HEK293 (cell line): ENCODE data around the gene YY1AP1.

Experiments
- EGR2 ChIP-seq: fragments of 450-650 bp; formaldehyde crosslinking; IDR thresholded peaks from 2 replicates; pipeline ENCODE4 v1.5.1; 2016; ENCODE audit warnings: low read depth, missing biosample characterization, missing genetic modification characterization
- INSM2 ChIP-seq: fragments of 450-650 bp; formaldehyde crosslinking; IDR thresholded peaks from 2 replicates; pipeline ENCODE4 v1.5.1; 2016; ENCODE audit warnings: missing biosample characterization, missing genetic modification characterization
- KLF1 ChIP-seq: fragments of 450-650 bp; formaldehyde crosslinking; IDR thresholded peaks from 2 replicates; pipeline ENCODE4 v1.5.1; 2016; ENCODE audit warnings: missing biosample characterization, missing genetic modification characterization
- KLF8 ChIP-seq: fragments of 450-650 bp; formaldehyde crosslinking; IDR thresholded peaks from 2 replicates; pipeline ENCODE4 v1.5.1; 2016; ENCODE audit warnings: missing biosample characterization, missing genetic modification characterization
- PRDM1 ChIP-seq: fragments of 450-650 bp; formaldehyde crosslinking; IDR thresholded peaks from 2 replicates; pipeline ENCODE4; 2016; ENCODE audit warnings: missing biosample characterization, missing genetic modification characterization
- PRDM4 ChIP-seq: fragments of 450-650 bp; formaldehyde crosslinking; IDR thresholded peaks from 2 replicates; pipeline ENCODE4 v1.5.1; 2017; ENCODE audit warnings: missing biosample characterization, missing genetic modification characterization
- REST ChIP-seq: fragments of 450-650 bp; formaldehyde crosslinking; IDR thresholded peaks from 2 replicates; pipeline ENCODE4 v1.5.1; 2016; ENCODE audit warnings: missing biosample characterization, missing genetic modification characterization
- SCRT1 ChIP-seq: fragments of 450-650 bp; formaldehyde crosslinking; IDR thresholded peaks from 2 replicates; pipeline ENCODE4 v1.5.1; 2016; ENCODE audit warnings: missing biosample characterization, missing genetic modification characterization, borderline replicate concordance
- WT1 ChIP-seq: fragments of 450-650 bp; formaldehyde crosslinking; IDR thresholded peaks from 2 replicates; pipeline ENCODE4 v1.5.1; 2016; ENCODE audit warnings: missing biosample characterization, missing genetic modification characterization
- ZBTB10 ChIP-seq: fragments of 450-650 bp; formaldehyde crosslinking; IDR thresholded peaks from 2 replicates; pipeline ENCODE4 v1.5.1; 2016; ENCODE audit warnings: missing biosample characterization, missing genetic modification characterization
- ZBTB11 ChIP-seq: fragments of 450-650 bp; formaldehyde crosslinking; conservative IDR thresholded peaks from 2 replicates; pipeline ENCODE4 v1.5.1; 2016; ENCODE audit warnings: low read depth, missing biosample characterization, missing genetic modification characterization
- ZBTB20 ChIP-seq: fragments of 450-650 bp; formaldehyde crosslinking; IDR thresholded peaks from 2 replicates; pipeline ENCODE4 v1.5.1; 2016; ENCODE audit warnings: missing biosample characterization, missing genetic modification characterization
- ZNF10 ChIP-seq: fragments of 450-650 bp; formaldehyde crosslinking; IDR thresholded peaks from 2 replicates; pipeline ENCODE4 v1.5.1; 2017; ENCODE audit warnings: missing biosample characterization, missing genetic modification characterization
- ZNF138 ChIP-seq: fragments of 450-650 bp; formaldehyde crosslinking; IDR thresholded peaks from 2 replicates; pipeline ENCODE4 v1.5.1; 2016; ENCODE audit warnings: missing biosample characterization, missing genetic modification characterization, borderline replicate concordance
- ZNF148 ChIP-seq: fragments of 450-650 bp; formaldehyde crosslinking; IDR thresholded peaks from 2 replicates; pipeline ENCODE4 v1.5.0; 2017; ENCODE audit warnings: missing biosample characterization, missing genetic modification characterization, borderline replicate concordance
- ZNF155 ChIP-seq: fragments of 450-650 bp; formaldehyde crosslinking; IDR thresholded peaks from 2 replicates; pipeline ENCODE4 v1.5.1; 2016; ENCODE audit warnings: missing biosample characterization, missing genetic modification characterization
- ZNF24 ChIP-seq: fragments of 450-650 bp; formaldehyde crosslinking; IDR thresholded peaks from 2 replicates; pipeline ENCODE4 v1.5.1; 2016; ENCODE audit warnings: missing biosample characterization, missing genetic modification characterization
- ZNF561 ChIP-seq: fragments of 450-650 bp; IDR thresholded peaks from 2 replicates; pipeline ENCODE4 v1.5.1; 2018; ENCODE audit warnings: missing biosample characterization, missing genetic modification characterization, borderline replicate concordance
- ZNF660 ChIP-seq: fragments of 450-650 bp; IDR thresholded peaks from 2 replicates; pipeline ENCODE4 v1.5.1; 2018; ENCODE audit warnings: missing biosample characterization, mild to moderate bottlenecking, missing genetic modification characterization
- ZNF785 ChIP-seq: fragments of 450-650 bp; formaldehyde crosslinking; IDR thresholded peaks from 2 replicates; pipeline ENCODE4 v1.5.1; 2016; ENCODE audit warnings: missing biosample characterization, missing genetic modification characterization
- ZNF843 ChIP-seq: fragments of 450-650 bp; formaldehyde crosslinking; IDR thresholded peaks from 2 replicates; pipeline ENCODE4 v1.5.1; 2016; ENCODE audit warnings: missing biosample characterization, missing genetic modification characterization
- ZSCAN30 ChIP-seq: fragments of 450-650 bp; IDR thresholded peaks from 2 replicates; pipeline ENCODE4 v1.5.1; 2018; ENCODE audit warnings: missing biosample characterization, mild to moderate bottlenecking, missing genetic modification characterization, moderate library complexity

The YY1AP1 gene

GRCh38 chr1:155609515-155610256, 78.9 kb downstream of the YY1AP1 start, which contains the start of gene MSTO1 (continued):
- TF ChIP-seq REST (tag by site-specific recombination): 0 out of 2 replicates have a peak, but pooled peaks have one; percentile 16
- no peak for TF ChIP-seq PRDM4 (tag by site-specific recombination)
- no peak for TF ChIP-seq PRDM1 (tag by site-specific recombination)
- peak; percentile 55; the same call in 1 of the 2 replicates for TF ChIP-seq ZNF561 (tag by site-specific recombination)
- peak; percentile 94 for TF ChIP-seq SCRT1 (tag by site-specific recombination)
- TF ChIP-seq ZNF660: peak; percentile 37; the same call in 1 of the 2 replicates
- no peak for TF ChIP-seq ZBTB11 (tag by site-specific recombination)
- TF ChIP-seq ZNF138 (tag by site-specific recombination): no peak
- no peak for TF ChIP-seq ZBTB10
- TF ChIP-seq ZNF843: no peak
- peak; percentile 50; the same call in 1 of the 2 replicates for TF ChIP-seq KLF1 (tag by site-specific recombination)
- no peak for TF ChIP-seq WT1 (tag by site-specific recombination)
- no peak for TF ChIP-seq ZNF155
- peak; percentile 42; the same call in 1 of the 2 replicates for TF ChIP-seq EGR2
- 0 out of 2 replicates have a peak, but pooled peaks have one; percentile 26 for TF ChIP-seq ZNF10 (tag by site-specific recombination)
- peak; percentile 66 for TF ChIP-seq ZNF24 (tag by site-specific recombination)
- TF ChIP-seq ZNF785: no peak
- TF ChIP-seq ZBTB20 (tag by site-specific recombination): peak; percentile 34; the same call in 1 of the 2 replicates
- peak; percentile 54; the same call in 1 of the 2 replicates for TF ChIP-seq ZSCAN30 (tag by site-specific recombination)
- TF ChIP-seq KLF8 (tag by site-specific recombination): peak; percentile 66; the same call in 1 of the 2 replicates
- no peak for TF ChIP-seq INSM2 (tag by site-specific recombination)
- no peak for TF ChIP-seq ZNF148 (tag by site-specific recombination)
